Right lobe of liver (tissue), 4 donors: ENCODE measurements around the gene LILRA6.

Experiments used
- POLR2A ChIP-seq: fragments of 450-650 bp; IDR thresholded peaks from one replicate; pipeline ENCODE4 v1.6.1; 2017; ENCODE audit warnings: antibody characterized with exemption, mild to moderate bottlenecking
- TF ChIP-seq, protein P1 (sequence below), 4 donors: fragments of 200-600 bp in 3 of 4; fragments of 450-650 bp in 1 of 4; IDR thresholded peaks; one replicate each; pipeline versions ENCODE4 v1.5.1 to v1.8.0; 2016 to 2022; ENCODE audit warnings: antibody characterized with exemption in 4 of 4, mild to moderate bottlenecking in 2 of 4
- donor health status: DM: no; HTN: no; CAD: no.
- donor health status: DM: no; HTN: no; CAD: no.
- donor health status: DM: no; HTN: yes; CAD: no.

DNA sequence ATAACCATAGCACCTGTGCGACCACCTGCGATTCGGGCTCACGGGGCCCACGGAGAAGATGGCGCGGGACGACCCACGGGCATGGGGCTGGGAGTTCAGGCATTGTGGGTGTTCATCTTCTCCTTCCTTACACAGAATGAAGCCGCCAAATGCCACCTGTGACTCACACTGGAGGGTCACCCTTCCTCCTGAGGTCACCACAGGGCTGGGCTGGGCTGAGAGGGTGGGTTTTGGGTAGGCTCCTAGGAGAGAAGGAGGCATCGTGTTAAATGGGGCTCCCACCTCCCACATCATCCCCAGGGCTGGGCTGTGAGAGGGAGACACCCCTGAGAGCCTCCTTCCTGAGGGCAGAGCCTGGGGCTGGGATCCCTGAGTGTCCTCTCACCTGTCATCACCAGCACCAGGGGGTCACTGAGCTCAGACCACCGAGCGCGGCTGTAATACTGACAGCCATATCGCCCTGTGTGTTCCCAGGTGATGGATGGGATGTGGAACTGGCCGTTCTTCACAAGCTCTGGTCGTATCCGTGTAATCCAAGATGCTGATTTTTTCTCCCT, 36.9 kb upstream of the LILRA6 start:
- TF ChIP-seq, protein P1, sequence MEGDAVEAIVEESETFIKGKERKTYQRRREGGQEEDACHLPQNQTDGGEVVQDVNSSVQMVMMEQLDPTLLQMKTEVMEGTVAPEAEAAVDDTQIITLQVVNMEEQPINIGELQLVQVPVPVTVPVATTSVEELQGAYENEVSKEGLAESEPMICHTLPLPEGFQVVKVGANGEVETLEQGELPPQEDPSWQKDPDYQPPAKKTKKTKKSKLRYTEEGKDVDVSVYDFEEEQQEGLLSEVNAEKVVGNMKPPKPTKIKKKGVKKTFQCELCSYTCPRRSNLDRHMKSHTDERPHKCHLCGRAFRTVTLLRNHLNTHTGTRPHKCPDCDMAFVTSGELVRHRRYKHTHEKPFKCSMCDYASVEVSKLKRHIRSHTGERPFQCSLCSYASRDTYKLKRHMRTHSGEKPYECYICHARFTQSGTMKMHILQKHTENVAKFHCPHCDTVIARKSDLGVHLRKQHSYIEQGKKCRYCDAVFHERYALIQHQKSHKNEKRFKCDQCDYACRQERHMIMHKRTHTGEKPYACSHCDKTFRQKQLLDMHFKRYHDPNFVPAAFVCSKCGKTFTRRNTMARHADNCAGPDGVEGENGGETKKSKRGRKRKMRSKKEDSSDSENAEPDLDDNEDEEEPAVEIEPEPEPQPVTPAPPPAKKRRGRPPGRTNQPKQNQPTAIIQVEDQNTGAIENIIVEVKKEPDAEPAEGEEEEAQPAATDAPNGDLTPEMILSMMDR (IDR thresholded peaks at IDR 0.05), result no peak
- TF ChIP-seq POLR2A, result no peak
